HG02623 (cell line): ENCODE data around the gene SGK1.
"Not testable (repeated sequence)": the region's sequence is repeated elsewhere in the genome, so short reads cannot be mapped to it uniquely, and the experiment has no call there.

ENCODE experiments used
- ATAC-seq: cut with Tn5 transposase; IDR thresholded peaks from one replicate; pipeline ENCODE4 v1.9.1; 2021; ENCODE audit warnings: moderate library complexity; ENCODE audit not compliant: unreplicated experiment

Gene SGK1

GRCh38 chr6:134230087-134230700 lies 87.7 kb downstream of the SGK1 start:
- ATAC-seq, result no peak

GRCh38 chr6:134229520-134229919 lies 88.4 kb downstream of the SGK1 start:
- no peak for ATAC-seq

- no peak for ATAC-seq
Measured at GRCh38 chr6:134223796-134224420, 94.0 kb downstream of the SGK1 start.

- ATAC-seq, result no peak
Measured at GRCh38 chr6:134221250-134221649, 96.7 kb downstream of the SGK1 start.

GRCh38 chr6:134217798-134218140 lies 100.1 kb downstream of the SGK1 start:
- ATAC-seq, result no peak

GRCh38 chr6:134217105-134217797 lies 100.7 kb downstream of the SGK1 start:
- ATAC-seq, result no peak

GRCh38 chr6:134216301-134217010 lies 101.5 kb downstream of the SGK1 start:
- ATAC-seq, result no peak

- not testable (repeated sequence) for ATAC-seq
Measured at GRCh38 chr6:134213410-134213809, 104.5 kb downstream of the SGK1 start.

- ATAC-seq, result no peak
Measured at GRCh38 chr6:134211297-134211696, 106.6 kb downstream of the SGK1 start.

- ATAC-seq, result no peak
Measured at GRCh38 chr6:134207421-134207820, 110.5 kb downstream of the SGK1 start.

- no peak for ATAC-seq
Measured at GRCh38 chr6:134205366-134205765, 112.5 kb downstream of the SGK1 start.

- ATAC-seq, result not testable (repeated sequence)
Measured at GRCh38 chr6:134204759-134205158, 113.2 kb downstream of the SGK1 start.

- no peak for ATAC-seq
Measured at GRCh38 chr6:134204031-134204430, 113.9 kb downstream of the SGK1 start.

GRCh38 chr6:134201716-134202115 lies 116.2 kb downstream of the SGK1 start:
- no peak for ATAC-seq

GRCh38 chr6:134199848-134200606 lies 117.9 kb downstream of the SGK1 start:
- ATAC-seq, result peak; percentile 57

GRCh38 chr6:134198093-134198492 lies 119.8 kb downstream of the SGK1 start:
- ATAC-seq, result no peak

- not testable (repeated sequence) for ATAC-seq
Measured at GRCh38 chr6:134197685-134198084, 120.2 kb downstream of the SGK1 start.

GRCh38 chr6:134196568-134197193 lies 121.2 kb downstream of the SGK1 start:
- no peak for ATAC-seq

GRCh38 chr6:134195985-134196384 lies 121.9 kb downstream of the SGK1 start:
- ATAC-seq, result no peak

- no peak for ATAC-seq
Measured at GRCh38 chr6:134195164-134195906, 122.6 kb downstream of the SGK1 start.
